Mucosa of gallbladder (tissue), 1 donor: ENCODE data around the gene COL1A1. TPM values are rescaled to one million over a fixed set of nuclear protein-coding genes. Genes with fewer than 3 reads are reported as not detected.
A peak's percentile ranks its signal among the peaks of the same experiment; 100 is the strongest.

ENCODE experiments used
- DNase-seq: peaks from one replicate; pipeline ENCODE4 v3.0.0-alpha.2; 2020; ENCODE audit warnings: low spot score
- total RNA-seq: library from RNA; stranded (reverse); gene quantifications from one replicate; pipeline ENCODE4 v1.2.1, GENCODE V29; 2021
- donor health status: DM: no; HTN: no; CAD: no.

The COL1A1 gene
- total RNA-seq, 1 donor from 2014 or later: 421 TPM

DNA sequence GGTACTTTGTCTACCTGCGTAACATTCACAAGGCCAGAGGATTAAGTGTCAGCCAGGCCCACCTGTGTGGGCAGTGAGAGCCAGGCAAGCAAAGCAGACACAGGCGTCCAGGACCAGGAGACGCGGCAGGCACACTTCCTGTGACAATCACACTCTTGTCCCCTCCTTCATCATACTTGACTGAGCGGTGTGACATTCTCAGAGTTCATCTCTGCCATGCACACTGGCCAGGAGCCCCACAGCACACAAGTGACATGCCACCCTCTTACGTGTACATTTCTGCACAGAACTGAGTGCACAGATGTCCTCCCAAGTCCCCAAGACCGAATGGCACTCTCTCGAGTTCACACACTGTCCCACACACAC is 59.7 kb downstream of the COL1A1 start:
- DNase-seq: no peak

DNA sequence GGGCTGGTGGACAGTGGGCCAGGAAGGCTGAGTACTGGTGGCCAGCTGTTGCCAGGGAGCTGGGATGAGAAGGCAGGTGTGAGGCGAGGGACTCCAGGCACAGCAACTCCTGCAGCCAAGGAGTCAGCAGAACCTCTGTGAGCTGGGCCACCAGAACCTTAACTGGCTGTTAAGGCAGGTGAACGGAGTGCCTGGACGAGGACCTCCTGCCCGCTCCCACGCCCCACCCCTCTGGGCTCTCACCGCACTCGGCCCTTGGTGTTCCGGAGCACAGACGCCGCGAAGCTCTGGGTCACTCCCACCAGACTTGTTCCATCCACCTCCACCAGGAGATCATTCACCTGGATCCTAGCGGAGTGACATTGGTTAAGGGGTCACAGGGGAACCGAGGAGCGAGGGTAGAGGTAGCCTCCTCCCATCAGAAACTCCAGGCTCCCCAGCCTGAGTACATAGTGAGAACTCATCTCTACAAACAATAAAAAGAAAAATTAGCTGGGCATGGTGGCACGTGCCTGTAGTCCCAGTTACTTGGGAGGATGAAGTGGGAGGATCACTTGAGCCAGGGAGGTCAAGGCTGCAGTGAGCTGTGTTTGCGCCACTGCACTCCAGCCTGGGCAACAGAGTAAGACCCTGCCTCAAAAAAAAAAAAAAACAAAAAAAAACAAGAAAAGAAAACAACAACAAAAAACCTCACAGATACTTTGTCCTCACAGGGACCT is 60.2 kb downstream of the COL1A1 start:
- no peak for DNase-seq

DNA sequence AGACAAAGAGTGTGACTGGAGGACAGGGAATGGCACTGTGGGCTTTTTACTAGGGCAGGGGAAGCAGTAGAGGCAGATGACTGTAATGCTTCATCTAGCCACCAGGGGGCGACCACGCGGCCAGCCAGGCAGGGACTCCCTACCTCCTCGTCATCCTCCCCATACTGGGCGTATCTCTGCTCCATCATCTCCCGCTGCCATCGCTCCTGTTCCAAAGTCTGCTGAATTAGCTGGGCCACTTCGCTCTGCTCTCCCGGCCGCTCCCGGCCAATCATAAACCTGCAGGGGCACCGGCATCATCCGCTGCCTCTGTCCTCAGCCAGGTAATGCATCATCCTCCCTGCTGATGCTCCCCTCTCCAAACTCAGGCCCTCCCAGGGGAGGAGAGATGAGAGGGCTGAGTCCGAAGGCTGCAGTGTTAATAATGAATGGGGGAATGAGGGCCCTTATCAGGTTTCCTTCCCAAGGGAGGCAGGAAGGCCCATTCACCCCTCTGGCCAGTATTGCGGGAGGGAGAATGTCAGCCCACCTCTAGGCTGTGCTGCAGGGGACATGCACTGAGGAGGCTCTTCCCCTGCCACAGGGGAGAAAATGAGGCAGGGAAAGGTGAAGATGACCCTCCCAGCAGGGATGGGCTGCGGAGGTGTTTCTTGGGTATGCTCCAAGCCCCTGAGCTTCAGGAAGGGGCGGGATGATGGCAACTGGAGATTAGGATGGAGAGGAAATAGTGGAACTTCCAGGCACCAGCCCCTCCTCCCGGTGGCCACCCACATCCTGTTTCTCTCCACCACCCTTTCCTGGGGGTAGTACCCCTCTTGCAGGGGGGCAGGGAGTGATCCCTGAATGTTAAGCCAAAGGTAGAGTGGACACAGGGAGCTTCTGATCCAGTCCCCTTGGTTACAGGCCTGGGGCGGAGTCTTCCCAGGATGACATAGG is 61.2 kb downstream of the COL1A1 start:
- peak; percentile 82 for DNase-seq

DNA sequence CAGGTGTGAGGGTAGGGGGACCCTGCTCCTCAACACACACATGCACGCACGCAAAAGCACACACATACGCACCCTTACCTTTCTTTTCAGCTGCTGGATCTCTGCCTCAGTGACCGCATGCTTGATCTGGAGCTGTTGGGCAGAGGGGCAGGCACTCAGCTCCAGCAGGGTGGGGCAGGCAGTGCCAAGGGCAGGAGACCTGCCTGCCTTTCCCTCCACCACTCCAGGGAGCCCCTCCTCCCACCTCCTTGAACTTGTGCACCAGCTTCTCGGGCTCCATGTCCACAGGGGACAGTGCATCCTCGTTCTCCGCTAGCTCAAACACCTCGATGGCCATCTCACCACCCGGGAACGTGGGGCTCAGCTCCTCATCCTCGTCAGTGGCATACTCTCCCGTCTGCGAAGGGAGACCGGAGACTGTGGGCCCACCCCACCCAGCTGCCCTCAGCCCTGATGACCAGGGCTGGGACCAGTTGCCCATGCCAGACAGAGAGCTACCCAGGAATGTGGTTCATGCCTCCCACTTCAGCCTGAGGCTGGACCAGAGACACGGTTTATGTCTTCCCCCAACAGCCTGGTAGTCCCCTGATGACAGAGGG is 62.1 kb downstream of the COL1A1 start:
- DNase-seq: no peak

DNA sequence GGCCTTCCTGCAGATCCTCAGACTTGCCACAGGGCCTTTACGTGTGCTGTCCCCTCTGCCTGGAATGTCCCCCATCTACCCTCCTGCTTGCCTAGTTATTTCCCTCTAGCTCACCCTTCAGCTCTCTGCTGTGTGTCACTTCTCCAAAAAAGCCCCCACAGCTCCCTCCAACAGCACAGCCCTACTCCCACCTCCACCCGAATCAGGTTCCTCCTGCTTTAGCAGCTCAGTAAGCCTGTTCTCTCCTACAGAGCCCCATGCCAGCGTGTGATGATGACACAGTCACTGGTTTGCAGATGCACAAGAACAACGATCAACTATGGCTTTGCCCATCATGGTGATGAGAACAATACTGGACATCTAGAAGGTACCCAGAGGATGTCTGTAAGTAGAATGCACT is 64.4 kb downstream of the COL1A1 start:
- no peak for DNase-seq

DNA sequence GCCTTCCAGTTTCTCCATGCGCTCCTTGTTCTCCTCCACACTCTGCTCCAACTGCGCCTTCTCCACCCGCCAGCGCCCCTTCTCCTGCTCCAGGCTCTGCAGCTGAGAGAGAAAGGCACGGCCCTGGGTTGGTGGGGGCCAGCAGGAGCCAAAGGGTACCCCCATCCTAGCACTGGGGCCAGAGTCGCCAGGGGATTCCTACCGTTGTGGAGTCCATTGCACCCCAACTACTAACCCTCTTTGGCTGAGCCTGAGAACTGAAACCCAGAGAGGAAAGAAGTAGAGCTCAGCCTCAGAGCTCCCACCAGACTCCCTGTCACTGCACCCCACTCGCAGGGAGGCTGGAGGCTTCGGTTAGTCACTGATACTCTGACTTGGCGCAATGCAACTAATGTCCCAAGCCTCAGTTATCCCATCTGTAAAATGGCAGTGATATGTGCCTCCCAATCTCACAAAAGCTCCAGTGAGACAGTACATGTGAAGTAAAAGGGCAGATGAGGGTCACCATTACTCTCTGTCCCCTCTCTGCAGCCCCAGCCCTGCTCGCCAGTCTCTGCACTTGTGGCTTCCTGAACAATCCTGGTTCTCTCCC is 65.2 kb downstream of the COL1A1 start:
- DNase-seq: no peak

DNA sequence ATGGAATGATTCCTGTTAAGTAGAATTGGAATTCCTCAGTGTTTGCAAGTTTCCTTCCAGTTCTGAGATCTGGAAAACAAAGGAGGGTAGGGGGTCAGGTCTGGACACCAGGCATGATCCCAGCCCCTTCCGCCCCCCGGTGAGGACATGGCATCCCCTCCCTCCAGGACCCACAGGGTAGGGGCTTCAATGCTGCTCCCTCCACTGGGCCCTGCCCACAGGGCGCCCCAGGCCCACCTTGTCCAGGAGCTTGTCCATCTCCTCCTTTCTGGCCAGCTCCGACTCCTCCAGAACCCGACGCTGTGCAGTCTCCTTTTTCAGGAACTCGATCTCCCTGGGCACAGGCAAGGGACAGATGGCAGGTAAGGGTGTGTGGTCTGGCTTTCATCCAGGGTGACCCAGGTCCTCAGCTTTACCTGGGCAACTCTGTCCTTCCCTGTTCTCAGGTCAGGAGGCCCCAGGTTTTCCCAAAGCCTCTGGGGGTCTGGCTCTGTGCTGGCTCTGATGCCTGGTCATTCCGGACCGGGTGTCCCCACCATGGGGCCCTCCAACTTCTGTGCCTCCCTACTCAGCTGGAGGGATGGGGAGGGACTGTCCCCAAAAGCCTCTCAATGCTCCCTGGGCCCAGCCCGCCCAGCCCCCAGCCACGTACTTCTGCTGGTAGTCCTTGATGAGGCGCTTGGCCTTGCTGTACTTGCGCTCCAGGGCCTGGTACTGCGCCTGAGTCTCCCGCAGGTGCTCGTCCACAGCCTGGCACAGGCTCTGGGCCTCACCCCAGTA is 65.9 kb downstream of the COL1A1 start:
- DNase-seq: no peak

DNA sequence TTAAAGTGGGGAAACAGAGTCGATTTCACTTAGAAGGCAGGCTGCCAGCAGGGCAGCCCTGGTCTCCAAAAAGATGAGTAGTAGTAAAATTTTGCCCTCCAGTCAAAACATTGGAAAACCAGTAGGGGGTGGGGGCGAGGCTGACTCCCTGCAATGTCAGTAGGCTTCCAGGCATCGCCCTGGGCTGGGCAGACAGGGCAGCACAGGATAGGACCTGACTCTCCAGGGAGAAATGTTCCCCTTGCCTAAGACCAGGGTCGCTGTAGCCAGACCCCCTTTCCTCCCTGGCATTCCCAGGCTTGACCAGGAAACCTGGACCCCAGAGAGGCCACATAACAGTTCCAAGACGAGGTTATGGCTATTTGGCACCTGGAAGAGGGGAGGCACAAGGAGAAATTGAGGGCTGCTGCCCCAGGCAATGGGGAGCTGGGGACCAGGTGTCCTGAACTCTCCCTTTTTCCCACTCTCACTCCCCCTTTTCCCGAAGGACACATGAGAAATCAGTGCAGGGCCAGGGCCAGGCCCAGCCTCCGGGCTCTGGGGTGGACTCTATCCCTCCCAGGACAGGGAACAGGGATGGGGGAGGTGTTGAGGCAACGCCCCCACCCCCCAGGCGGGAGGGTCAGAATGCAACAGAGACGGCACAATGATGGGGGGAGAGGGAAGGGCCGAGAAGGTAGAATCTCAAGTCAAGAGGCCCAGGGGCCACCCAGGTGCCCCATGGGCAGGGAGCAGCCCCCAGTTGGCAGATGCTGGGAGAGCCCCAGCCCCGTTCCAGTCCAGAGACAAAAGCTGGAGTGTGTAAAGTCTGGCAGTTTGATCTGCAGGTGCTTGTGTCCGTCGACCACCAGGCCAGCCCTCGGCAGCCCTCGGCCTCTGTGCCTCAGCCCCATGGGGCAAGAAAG is 67.0 kb downstream of the COL1A1 start:
- no peak for DNase-seq

DNA sequence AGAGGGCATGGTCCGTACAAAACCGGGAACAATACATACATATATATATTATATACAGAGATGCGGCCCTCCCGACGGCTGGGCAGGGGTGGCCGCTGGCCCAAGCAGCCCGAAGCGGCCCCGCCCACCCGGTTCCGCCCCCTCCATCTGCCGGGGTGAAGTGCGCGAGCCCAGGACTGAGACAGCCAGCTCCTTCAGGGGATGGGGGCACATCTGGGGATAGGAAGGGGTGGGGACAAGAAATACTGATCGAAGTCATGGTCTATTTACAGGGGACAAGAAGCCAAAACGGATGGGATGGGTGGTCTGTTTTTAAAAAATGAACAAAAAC is 67.7 kb downstream of the COL1A1 start:
- DNase-seq: no peak

Other genes starting within 250 kb of the COL1A1 start
- gene DLX4, start 232.4 kb downstream of the COL1A1 start, total RNA-seq: not detected
- 0.26 TPM for gene DLX3, start 206.4 kb downstream of the COL1A1 start, total RNA-seq
- gene ITGA3, start 145.5 kb downstream of the COL1A1 start, total RNA-seq: 134 TPM
- 64.7 TPM for gene PDK2, start 106.3 kb downstream of the COL1A1 start, total RNA-seq
- 8.8 TPM for gene SAMD14, start 71.5 kb downstream of the COL1A1 start, total RNA-seq
- 61.5 TPM for gene PPP1R9B, start 51.0 kb downstream of the COL1A1 start, total RNA-seq
- gene SGCA, start 35.6 kb downstream of the COL1A1 start, total RNA-seq: 23.5 TPM
- gene TMEM92, start 72.8 kb upstream of the COL1A1 start, total RNA-seq: 27.2 TPM
- 37.0 TPM for gene XYLT2, start 144.5 kb upstream of the COL1A1 start, total RNA-seq
- 55.5 TPM for gene MRPL27, start 171.6 kb upstream of the COL1A1 start, total RNA-seq
- 1.4 TPM for gene EME1, start 171.6 kb upstream of the COL1A1 start, total RNA-seq
- gene LRRC59, start 195.9 kb upstream of the COL1A1 start, total RNA-seq: 71.2 TPM
- 67.5 TPM for gene ACSF2, start 224.6 kb upstream of the COL1A1 start, total RNA-seq